Uterus (tissue), 4 donors: ENCODE measurements around the gene SPATC1L. TPM values are rescaled to one million over a fixed set of nuclear protein-coding genes. Genes with fewer than 3 reads are reported as not detected.

Experiments used
- DNase-seq, 2 donors: peaks; one replicate each; pipeline ENCODE4 v3.0.0-alpha.2; 2019 to 2020
- H3K27ac ChIP-seq, 2 donors: fragments of 200-600 bp; sonication (generic); 1 replicate in 1 of 2; 2 replicates in 1 of 2; pipeline ENCODE4 v1.5.1; 2016 to 2018
- H3K27me3 ChIP-seq, 2 donors: fragments of 200-600 bp; sonication (generic); one replicate each; pipeline ENCODE4 v1.5.1; 2018 to 2019; ENCODE audit warnings: control low read depth in 1 of 2
- H3K36me3 ChIP-seq, 2 donors: fragments of 200-600 bp; sonication (generic); one replicate each; pipeline ENCODE4 v1.5.1; 2019; ENCODE audit warnings: control low read depth in 1 of 2
- H3K4me1 ChIP-seq, 2 donors: fragments of 200-600 bp; sonication (generic); one replicate each; pipeline ENCODE4 v1.5.1; 2018 to 2019; ENCODE audit warnings: control low read depth in 1 of 2
- H3K4me3 ChIP-seq, 2 donors: fragments of 200-600 bp; sonication (generic); 1 replicate in 1 of 2; 2 replicates in 1 of 2; pipeline ENCODE4 v1.5.1; 2018 to 2019; ENCODE audit warnings: mild to moderate bottlenecking in 1 of 2
- H3K9me3 ChIP-seq, 2 donors: fragments of 200-600 bp; sonication (generic); one replicate each; pipeline ENCODE4 v1.5.1; 2019; ENCODE audit warnings: control low read depth in 1 of 2
- POLR2A ChIP-seq, 2 donors: fragments of 450-650 bp; IDR thresholded peaks; one replicate each; pipeline ENCODE4 v1.6.1; 2016; ENCODE audit warnings: antibody characterized with exemption in 2 of 2, mild to moderate bottlenecking in 1 of 2, moderate library complexity in 1 of 2
- intact Hi-C: fragments of 100-400 bp; cut with DNase I; formaldehyde crosslinking; loops from one replicate; pipeline ENCODE4 v1.15.1; 2023; ENCODE audit warnings: low total_unique reads
- total RNA-seq, 4 donors: library from RNA; depleted of rRNA in 3 of 4; stranded (reverse); fragments of >200 nt in 3 of 4; gene quantifications; one replicate each; pipeline versions ENCODE4 v1.1.0 to v1.2.4, GENCODE V29; 2014 to 2023
- TF ChIP-seq, protein P1 (sequence below), 4 experiments: fragments of 200-600 bp in 2 of 4; fragments of 450-650 bp in 2 of 4; sonication (generic) in 2 of 4; IDR thresholded peaks; one replicate each; pipeline ENCODE4 v1.5.1; 2016 to 2019; ENCODE audit warnings: antibody characterized with exemption in 4 of 4, mild to moderate bottlenecking in 2 of 4, moderate library complexity in 1 of 4
- donor health status: DM: yes; HTN: yes; CAD: no.

The SPATC1L gene
- total RNA-seq, result 1 to 10 TPM in 3 of 4 donors, not detected in 1; 4.9 to 10.0 (median 6.4) TPM

GRCh38 chr21:46183910-46184624 lies at the start of gene SPATC1L:
SPATC1L (minus strand) TSS chr21:46184459; CDS start chr21:46182816, 1,643 bp downstream.
- peak within 1 kb of the TSS; percentile 78 to 90 for H3K27ac ChIP-seq
- TF ChIP-seq, protein P1, sequence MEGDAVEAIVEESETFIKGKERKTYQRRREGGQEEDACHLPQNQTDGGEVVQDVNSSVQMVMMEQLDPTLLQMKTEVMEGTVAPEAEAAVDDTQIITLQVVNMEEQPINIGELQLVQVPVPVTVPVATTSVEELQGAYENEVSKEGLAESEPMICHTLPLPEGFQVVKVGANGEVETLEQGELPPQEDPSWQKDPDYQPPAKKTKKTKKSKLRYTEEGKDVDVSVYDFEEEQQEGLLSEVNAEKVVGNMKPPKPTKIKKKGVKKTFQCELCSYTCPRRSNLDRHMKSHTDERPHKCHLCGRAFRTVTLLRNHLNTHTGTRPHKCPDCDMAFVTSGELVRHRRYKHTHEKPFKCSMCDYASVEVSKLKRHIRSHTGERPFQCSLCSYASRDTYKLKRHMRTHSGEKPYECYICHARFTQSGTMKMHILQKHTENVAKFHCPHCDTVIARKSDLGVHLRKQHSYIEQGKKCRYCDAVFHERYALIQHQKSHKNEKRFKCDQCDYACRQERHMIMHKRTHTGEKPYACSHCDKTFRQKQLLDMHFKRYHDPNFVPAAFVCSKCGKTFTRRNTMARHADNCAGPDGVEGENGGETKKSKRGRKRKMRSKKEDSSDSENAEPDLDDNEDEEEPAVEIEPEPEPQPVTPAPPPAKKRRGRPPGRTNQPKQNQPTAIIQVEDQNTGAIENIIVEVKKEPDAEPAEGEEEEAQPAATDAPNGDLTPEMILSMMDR (IDR thresholded peaks at IDR 0.05), result no peak
- no peak for TF ChIP-seq POLR2A (IDR thresholded peaks at IDR 0.05)
- peak within 1 kb of the TSS; percentile 34 to 47 for H3K4me3 ChIP-seq
- H3K36me3 ChIP-seq, result no peaks in the 10 kb centered on the region
- no peaks in the 10 kb centered on the region for H3K9me3 ChIP-seq
- peak; percentile 69 to 76 for DNase-seq
- H3K27me3 ChIP-seq, result no peaks in the 10 kb centered on the region
- intact Hi-C loops, result no loop called here
- peaks cover 0 to 2% of the 10 kb centered on the region in 2 donors for H3K4me1 ChIP-seq

DNA sequence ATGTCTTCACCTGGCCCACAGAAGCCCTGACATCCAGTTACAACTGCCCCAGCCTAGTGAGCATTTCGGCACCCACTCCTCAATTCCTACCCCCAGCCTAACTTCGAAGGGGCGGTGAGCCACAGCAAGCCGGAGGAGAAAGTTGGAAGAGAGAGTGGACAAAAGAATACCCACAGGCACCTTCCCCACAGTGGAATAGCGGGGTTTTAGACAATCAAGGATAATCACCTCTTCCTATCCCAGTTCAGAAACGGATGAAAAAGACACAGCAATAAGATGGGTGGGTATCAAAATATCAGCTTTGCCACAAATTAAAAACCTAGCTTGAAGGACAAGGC lies 45.6 kb upstream of the SPATC1L start:
- no peaks in the 10 kb centered on the region for H3K9me3 ChIP-seq
- H3K4me3 ChIP-seq, result peak overlapping the region; percentile 48 to 99
- no peaks in the 10 kb centered on the region for H3K27me3 ChIP-seq
- intact Hi-C loops, result loop anchor here (10.0 kb wide), 1 partner anchor 255 kb away; no protein-coding TSS in a partner anchor
- no peak for TF ChIP-seq POLR2A (IDR thresholded peaks at IDR 0.05)
- TF ChIP-seq, protein P1 (IDR thresholded peaks at IDR 0.05), result no peak
- peak overlapping the region; percentile 59 to 86 for H3K27ac ChIP-seq
- peaks cover 0 to 17% of the 10 kb centered on the region in 2 donors for H3K4me1 ChIP-seq
- H3K36me3 ChIP-seq, result no peaks in the 10 kb centered on the region
- no peak for DNase-seq

DNA sequence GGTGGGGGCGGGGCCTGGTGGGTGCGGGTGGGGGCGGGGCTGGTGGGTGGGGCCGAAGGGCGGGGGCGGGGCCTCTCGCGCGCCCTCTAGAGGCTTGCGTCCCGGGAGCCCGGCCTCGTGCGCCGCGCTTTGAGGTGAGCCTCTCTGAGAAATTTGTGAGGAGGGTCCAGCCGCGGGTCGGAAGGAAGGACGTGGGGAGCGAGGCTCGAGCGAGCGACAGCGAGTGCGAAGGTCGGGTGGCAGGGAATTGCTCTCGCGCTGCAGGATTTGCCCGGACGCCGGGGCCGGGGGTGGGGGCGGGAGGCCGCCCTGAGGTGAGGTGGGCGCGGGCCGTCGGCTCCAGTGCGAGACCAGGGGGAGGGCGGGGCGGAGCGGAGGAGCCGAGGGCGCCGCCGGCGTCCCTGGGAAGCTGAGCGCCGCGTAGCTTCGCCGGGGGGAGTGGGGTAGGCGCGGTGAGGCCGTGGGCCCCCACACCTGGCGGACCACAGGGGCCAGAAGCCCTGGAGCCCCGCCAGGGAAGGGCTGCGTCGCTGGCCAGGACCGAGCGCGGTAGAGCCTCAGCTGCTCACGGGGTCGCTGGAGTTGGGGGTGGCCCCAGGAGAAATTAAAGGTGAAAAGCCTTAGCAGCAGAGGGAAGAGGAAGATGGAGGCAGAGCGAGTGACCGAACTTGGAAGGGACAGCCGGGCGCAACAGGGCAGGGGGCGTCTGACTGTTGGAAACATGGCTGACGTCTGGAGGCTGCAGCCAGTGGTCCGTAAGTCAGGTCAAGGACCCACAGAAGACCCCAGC lies 45.1 kb upstream of the SPATC1L start:
- Histone ChIP-seq H3K4me3 (peak overlapping the region; percentile 48 to 99), H3K27ac (peak overlapping the region; percentile 59 to 86), H3K4me1 (peaks cover 0 to 17% of the 10 kb centered on the region in 2 donors), H3K27me3 (no peaks in the 10 kb centered on the region), H3K9me3 (no peaks in the 10 kb centered on the region), H3K36me3 (no peaks in the 10 kb centered on the region)
- intact Hi-C loops, result loop anchor here (10.0 kb wide), 1 partner anchor 255 kb away; no protein-coding TSS in a partner anchor
- TF ChIP-seq, protein P1 (IDR thresholded peaks at IDR 0.05), result peak; percentile 54 to 80 (median 62)
- no peak for TF ChIP-seq POLR2A (IDR thresholded peaks at IDR 0.05)
- DNase-seq, result peak; percentile 43 to 63

DNA sequence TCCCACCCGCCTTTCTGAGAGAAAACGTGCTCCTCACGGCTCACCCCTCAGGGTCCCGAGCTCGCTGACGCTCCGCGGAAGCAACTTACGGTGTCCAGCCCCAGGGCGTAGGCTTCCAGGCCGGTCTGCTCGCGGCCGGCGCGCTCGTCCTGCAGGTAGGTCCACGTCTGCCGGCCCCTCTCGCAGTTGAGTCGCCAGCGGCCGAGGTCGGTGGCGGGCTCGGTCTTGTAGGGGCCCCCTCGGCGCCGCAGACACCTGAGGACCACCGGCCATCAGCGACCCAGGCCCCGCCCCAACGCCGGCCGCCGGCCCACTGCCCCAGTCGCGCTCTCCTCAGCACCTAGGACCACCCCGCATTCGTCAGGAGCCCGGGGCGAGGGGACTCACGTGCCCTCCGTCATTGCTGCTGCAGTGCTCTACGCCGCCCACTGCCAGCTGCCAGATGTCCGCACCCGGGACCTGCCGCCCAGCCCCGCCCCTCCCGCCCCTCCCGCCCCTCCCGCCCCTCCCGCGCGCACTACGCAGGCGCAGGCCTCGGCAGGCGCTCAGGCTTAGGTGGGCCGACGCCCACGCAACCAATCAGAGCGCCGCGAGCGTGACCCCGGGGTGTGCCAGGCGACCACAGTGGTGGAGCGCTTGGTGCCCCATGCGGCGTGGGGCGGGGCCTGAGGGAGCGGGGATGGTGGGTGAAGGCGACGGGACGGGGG lies 44.2 kb upstream of the SPATC1L start, which contains the start of gene LSS:
LSS (minus strand) TSS at position 430 of the 707 bp plus-strand sequence; CDS start at position 401, 29 bp downstream.
- intact Hi-C loops, result loop anchor here (10.0 kb wide), 1 partner anchor 254 kb away; no protein-coding TSS in a partner anchor
- peak; percentile 97 for DNase-seq
- peak within 1 kb of the TSS; percentile 77 to 99 for H3K4me3 ChIP-seq
- H3K4me1 ChIP-seq, result peaks cover 0 to 17% of the 10 kb centered on the region in 2 donors
- no peaks in the 10 kb centered on the region for H3K9me3 ChIP-seq
- H3K27me3 ChIP-seq, result no peaks in the 10 kb centered on the region
- H3K27ac ChIP-seq, result peak within 1 kb of the TSS; percentile 71 to 94
- no peaks in the 10 kb centered on the region for H3K36me3 ChIP-seq
- TF ChIP-seq, protein P1 (IDR thresholded peaks at IDR 0.05), result peak in 2 of 4 experiments; percentile 2 to 8
- TF ChIP-seq POLR2A (IDR thresholded peaks at IDR 0.05), result peak; percentile 26 to 59
